OCI-LY7 (cell line): ENCODE results near the gene PWP1. TPM values are rescaled to one million over a fixed set of nuclear protein-coding genes. Genes with fewer than 3 reads are reported as not detected.

ENCODE experiments used
- BruUV-seq: library from RNA; stranded (reverse); fragments of 400-500 nt; replicated peaks from 2 replicates; lab custom pipeline; 2021; lab: Mats Ljungman, UMichigan
- CTCF ChIA-PET: fragments of 300-600 bp; sonication (Branson Sonifier 250); formaldehyde crosslinking; loops from one replicate; lab custom pipeline; 2022; ENCODE audit warnings: antibody characterized with exemption; ENCODE audit not compliant: unreplicated experiment; lab: Charles Lee
- POLR2A ChIA-PET: fragments of 300-600 bp; sonication (Branson Sonifier 250); formaldehyde crosslinking; loops from one replicate; lab custom pipeline; 2022; ENCODE audit warnings: antibody characterized with exemption; lab: Charles Lee
- DNase-seq: peaks from one replicate; pipeline ENCODE4 v3.0.0-alpha.2; 2015; ENCODE audit warnings: low spot score
- H2AFZ ChIP-seq: fragments of 200-600 bp; sonication (generic), shearing (Covaris generic); 2 replicates; pipeline ENCODE4 v1.6.1; 2014; ENCODE audit warnings: mild to moderate bottlenecking, antibody characterized with exemption, low read length, moderate library complexity
- H3K27ac ChIP-seq: fragments of 200-600 bp; sonication (generic); 2 replicates; pipeline ENCODE4 v1.5.1; 2014; ENCODE audit warnings: mixed run types, low read depth, mild to moderate bottlenecking, moderate library complexity, low read length, inconsistent platforms; ENCODE audit not compliant: poor library complexity, severe bottlenecking
- H3K36me3 ChIP-seq: fragments of 200-600 bp; sonication (generic); 2 replicates; pipeline ENCODE4 v1.6.1; 2014; ENCODE audit warnings: mild to moderate bottlenecking, antibody characterized with exemption, low read length, moderate library complexity, mixed read lengths; ENCODE audit not compliant: insufficient read depth
- H3K4me1 ChIP-seq: fragments of 200-600 bp; sonication (generic); 2 replicates; pipeline ENCODE4 v1.5.1; 2014; ENCODE audit warnings: mild to moderate bottlenecking, low read length; ENCODE audit not compliant: insufficient read depth, poor library complexity, severe bottlenecking
- H3K4me2 ChIP-seq: fragments of 200-600 bp; sonication (generic); 2 replicates; pipeline ENCODE4 v1.6.1; 2014; ENCODE audit warnings: mild to moderate bottlenecking, low read length
- H3K4me3 ChIP-seq: fragments of 200-600 bp; sonication (generic); 2 replicates; pipeline ENCODE4 v1.5.1; 2014; ENCODE audit warnings: mild to moderate bottlenecking, low read depth, low read length; ENCODE audit not compliant: poor library complexity, severe bottlenecking
- H3K79me2 ChIP-seq: fragments of 200-600 bp; sonication (generic); 2 replicates; pipeline ENCODE4 v1.6.1; 2016; ENCODE audit warnings: low read depth, mild to moderate bottlenecking, low read length, moderate library complexity, mixed read lengths; ENCODE audit not compliant: insufficient read depth
- H3K9me2 ChIP-seq: fragments of 200-600 bp; sonication (generic); 2 replicates; pipeline ENCODE4 v1.6.1; 2016; ENCODE audit warnings: mild to moderate bottlenecking, low read length, mixed read lengths; ENCODE audit not compliant: insufficient read depth
- H3K9me3 ChIP-seq: fragments of 200-600 bp; sonication (generic); 2 replicates; pipeline ENCODE4 v1.6.1; 2014; ENCODE audit warnings: mild to moderate bottlenecking, mixed run types, low read length, mixed read lengths
- H4K20me1 ChIP-seq: fragments of 200-600 bp; sonication (generic); 2 replicates; pipeline ENCODE4 v1.6.1; 2014; ENCODE audit warnings: mild to moderate bottlenecking, antibody characterized with exemption, low read length, moderate library complexity, mixed read lengths; ENCODE audit not compliant: insufficient read depth
- EZH2phosphoT487 ChIP-seq: fragments of 200-600 bp; sonication (generic); IDR thresholded peaks from 2 replicates; pipeline ENCODE4 v1.6.1; 2018; ENCODE audit warnings: low read depth, borderline replicate concordance, mild to moderate bottlenecking, mixed run types, antibody characterized with exemption, low read length, moderate library complexity, mixed read lengths
- intact Hi-C: fragments of 100-400 bp; cut with micrococcal nuclease; formaldehyde crosslinking; loops from one replicate; pipeline ENCODE4 v1.10.0; 2022; ENCODE audit not compliant: unreplicated experiment
- total RNA-seq, 2 experiments: library from RNA; depleted of rRNA in 1 of 2; stranded (reverse); fragments of >200 nt in 1 of 2; shearing (Covaris generic) in 1 of 2; gene quantifications; 2 replicates each; pipeline ENCODE4 v1.2.3, GENCODE V29; 2014 to 2022
- TF ChIP-seq, protein P1 (sequence below): fragments of 200-600 bp; sonication (generic); conservative IDR thresholded peaks from 2 replicates; pipeline ENCODE4 v1.5.1; 2014; ENCODE audit warnings: mild to moderate bottlenecking, antibody characterized with exemption, low read length, moderate library complexity, mixed read lengths

The PWP1 gene
- total RNA-seq, 2 experiments from 2014 or later: 28.2 to 44.5 TPM

GRCh38 chr12:107681455-107681835, 4.2 kb upstream of the PWP1 start:
- BruUV-seq: no TSS peak
- Histone ChIP-seq H3K9me2 (no peaks in the 10 kb centered on the region), H3K4me2 (no peak overlapping the region), H2AFZ (no peak overlapping the region), H3K36me3 (no peaks in the 10 kb centered on the region), H3K4me3 (no peak overlapping the region), H3K27ac (no peak overlapping the region), H3K4me1 (peaks cover 10% of the 10 kb centered on the region), H4K20me1 (no peaks in the 10 kb centered on the region), H3K79me2 (peaks cover 7% of the 10 kb centered on the region), H3K9me3 (0 out of 2 replicates have a peak, but pooled peaks cover 7% of the 10 kb centered on the region)
- intact Hi-C loops: no loop called here
- POLR2A ChIA-PET: interaction anchor here (0.6 kb wide), 1 partner anchor 125 kb away, joined by 4 read pairs; no protein-coding TSS in a partner anchor
- TF ChIP-seq, protein P1, sequence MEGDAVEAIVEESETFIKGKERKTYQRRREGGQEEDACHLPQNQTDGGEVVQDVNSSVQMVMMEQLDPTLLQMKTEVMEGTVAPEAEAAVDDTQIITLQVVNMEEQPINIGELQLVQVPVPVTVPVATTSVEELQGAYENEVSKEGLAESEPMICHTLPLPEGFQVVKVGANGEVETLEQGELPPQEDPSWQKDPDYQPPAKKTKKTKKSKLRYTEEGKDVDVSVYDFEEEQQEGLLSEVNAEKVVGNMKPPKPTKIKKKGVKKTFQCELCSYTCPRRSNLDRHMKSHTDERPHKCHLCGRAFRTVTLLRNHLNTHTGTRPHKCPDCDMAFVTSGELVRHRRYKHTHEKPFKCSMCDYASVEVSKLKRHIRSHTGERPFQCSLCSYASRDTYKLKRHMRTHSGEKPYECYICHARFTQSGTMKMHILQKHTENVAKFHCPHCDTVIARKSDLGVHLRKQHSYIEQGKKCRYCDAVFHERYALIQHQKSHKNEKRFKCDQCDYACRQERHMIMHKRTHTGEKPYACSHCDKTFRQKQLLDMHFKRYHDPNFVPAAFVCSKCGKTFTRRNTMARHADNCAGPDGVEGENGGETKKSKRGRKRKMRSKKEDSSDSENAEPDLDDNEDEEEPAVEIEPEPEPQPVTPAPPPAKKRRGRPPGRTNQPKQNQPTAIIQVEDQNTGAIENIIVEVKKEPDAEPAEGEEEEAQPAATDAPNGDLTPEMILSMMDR: no peak
- no peak for TF ChIP-seq EZH2phosphoT487
- no peak for DNase-seq
- CTCF ChIA-PET: no interaction called here

DNA sequence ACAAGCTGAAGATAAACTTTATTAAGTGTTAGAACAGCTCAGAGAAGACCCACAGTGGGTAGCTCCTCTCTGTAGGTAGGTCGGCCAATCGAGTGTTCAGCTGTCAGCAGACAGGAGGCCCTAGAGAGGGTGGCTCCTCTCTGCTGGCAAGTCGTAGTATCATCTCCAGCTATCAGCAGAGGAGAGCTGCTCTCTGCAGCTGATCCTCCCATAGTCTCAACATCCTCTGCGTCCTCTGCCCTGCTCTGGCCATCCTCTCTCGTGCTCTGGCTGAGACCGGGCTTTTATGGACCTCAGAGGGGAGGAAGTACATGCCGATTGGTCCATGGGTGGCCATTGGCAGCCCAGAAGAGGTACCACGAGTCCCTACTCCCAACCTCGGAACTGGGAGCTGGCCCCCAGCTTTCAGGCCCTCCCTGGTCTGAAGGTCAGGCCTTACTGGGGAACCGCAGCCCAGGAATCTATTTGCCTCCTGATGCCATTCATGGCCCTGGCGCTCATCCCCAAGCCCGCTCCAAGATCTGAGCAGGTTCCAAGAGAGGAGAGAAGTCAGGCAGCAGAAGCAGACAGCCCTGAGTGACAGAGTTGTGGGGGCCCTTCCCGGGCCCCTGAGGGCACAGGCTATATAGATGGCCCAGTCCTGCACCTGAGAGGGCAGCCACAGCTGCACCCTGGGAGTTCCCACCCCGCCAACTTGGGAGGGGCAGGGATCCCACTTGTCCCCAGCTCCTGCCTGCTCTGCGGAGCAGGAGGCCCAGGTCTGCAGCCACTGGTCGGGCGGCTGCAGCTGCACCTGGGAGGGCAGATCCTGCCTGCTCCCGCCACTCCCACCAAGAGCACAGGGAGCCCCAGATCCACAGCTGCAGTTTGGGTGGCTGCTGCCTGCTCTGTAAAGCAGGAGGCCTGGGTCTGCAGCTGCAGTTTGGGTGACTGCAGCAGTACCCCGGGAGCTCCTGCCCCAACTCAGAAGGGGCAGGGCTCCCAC, 3.5 kb upstream of the PWP1 start:
- peaks cover 16% of the 10 kb centered on the region for H3K4me1 ChIP-seq
- no peak overlapping the region for H3K4me2 ChIP-seq
- BruUV-seq: no TSS peak
- no peak for DNase-seq
- H4K20me1 ChIP-seq: 0 out of 2 replicates have a peak, but pooled peaks cover 3% of the 10 kb centered on the region
- H3K36me3 ChIP-seq: peaks cover 1% of the 10 kb centered on the region; the same call in 1 of the 2 replicates
- ChIA-PET CTCF (no interaction called here), POLR2A (interaction anchor here (0.6 to 0.9 kb wide), 3 partner anchors 97 to 784 kb away, joined by 3 to 4 read pairs (median 4); no protein-coding TSS in a partner anchor)
- 0 out of 2 replicates have a peak, but pooled peaks cover 7% of the 10 kb centered on the region for H3K9me3 ChIP-seq
- intact Hi-C loops: no loop called here
- TF ChIP-seq, protein P1: no peak
- TF ChIP-seq EZH2phosphoT487: no peak
- no peak overlapping the region for H2AFZ ChIP-seq
- H3K4me3 ChIP-seq: no peak overlapping the region
- H3K9me2 ChIP-seq: no peaks in the 10 kb centered on the region
- H3K79me2 ChIP-seq: peaks cover 14% of the 10 kb centered on the region
- H3K27ac ChIP-seq: no peak overlapping the region
